ENCODE data around the gene HSPB9.

GRCh38 chr17:42130310-42130936, 7.8 kb downstream of the HSPB9 start:
- TF ChIP-seq, protein P1, sequence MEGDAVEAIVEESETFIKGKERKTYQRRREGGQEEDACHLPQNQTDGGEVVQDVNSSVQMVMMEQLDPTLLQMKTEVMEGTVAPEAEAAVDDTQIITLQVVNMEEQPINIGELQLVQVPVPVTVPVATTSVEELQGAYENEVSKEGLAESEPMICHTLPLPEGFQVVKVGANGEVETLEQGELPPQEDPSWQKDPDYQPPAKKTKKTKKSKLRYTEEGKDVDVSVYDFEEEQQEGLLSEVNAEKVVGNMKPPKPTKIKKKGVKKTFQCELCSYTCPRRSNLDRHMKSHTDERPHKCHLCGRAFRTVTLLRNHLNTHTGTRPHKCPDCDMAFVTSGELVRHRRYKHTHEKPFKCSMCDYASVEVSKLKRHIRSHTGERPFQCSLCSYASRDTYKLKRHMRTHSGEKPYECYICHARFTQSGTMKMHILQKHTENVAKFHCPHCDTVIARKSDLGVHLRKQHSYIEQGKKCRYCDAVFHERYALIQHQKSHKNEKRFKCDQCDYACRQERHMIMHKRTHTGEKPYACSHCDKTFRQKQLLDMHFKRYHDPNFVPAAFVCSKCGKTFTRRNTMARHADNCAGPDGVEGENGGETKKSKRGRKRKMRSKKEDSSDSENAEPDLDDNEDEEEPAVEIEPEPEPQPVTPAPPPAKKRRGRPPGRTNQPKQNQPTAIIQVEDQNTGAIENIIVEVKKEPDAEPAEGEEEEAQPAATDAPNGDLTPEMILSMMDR (IDR thresholded peaks at IDR 0.05): no peak
- TF ChIP-seq POLR2A (IDR thresholded peaks at IDR 0.05): no peak
